Astrocyte (in vitro differentiated cells and primary cell): Measurements from ENCODE around the gene SFSWAP. TPM values are rescaled to one million over a fixed set of nuclear protein-coding genes. Genes with fewer than 3 reads are reported as not detected.

Experiments
- DNase-seq: peaks from one replicate; pipeline ENCODE4 v3.0.0-alpha.2; 2010; ENCODE audit warnings: low read depth
- FAIRE-seq: peaks from 2 replicates; lab custom pipeline; 2011; peaks lifted over from hg19 to GRCh38; lab: Jason Lieb, UNC
- H2AFZ ChIP-seq: 2 replicates; pipeline ENCODE4 v1.6.0; 2012; ENCODE audit warnings: low read depth, low read length, inconsistent platforms
- H3K27ac ChIP-seq: 2 replicates; pipeline ENCODE4 v1.5.1; 2011; ENCODE audit warnings: low read depth, low read length, inconsistent platforms
- H3K27me3 ChIP-seq: 2 replicates; pipeline ENCODE4 v1.6.0; 2011; ENCODE audit warnings: low read length, inconsistent platforms; ENCODE audit not compliant: insufficient read depth
- H3K36me3 ChIP-seq: 2 replicates; pipeline ENCODE4 v1.5.1; 2011; ENCODE audit warnings: low read length, inconsistent platforms; ENCODE audit not compliant: insufficient read depth
- H3K4me1 ChIP-seq: 2 replicates; pipeline ENCODE4 v1.5.1; 2011; ENCODE audit warnings: low read length, inconsistent platforms; ENCODE audit not compliant: insufficient read depth
- H3K4me2 ChIP-seq: 2 replicates; pipeline ENCODE4 v1.6.0; 2012; ENCODE audit warnings: low read length, inconsistent platforms
- H3K4me3 ChIP-seq: 2 replicates; pipeline ENCODE4 v1.5.1; 2011; ENCODE audit warnings: low read depth, mild to moderate bottlenecking, low read length, inconsistent platforms; ENCODE audit not compliant: insufficient read depth
- H3K79me2 ChIP-seq: 2 replicates; pipeline ENCODE4 v1.6.0; 2012; ENCODE audit warnings: mild to moderate bottlenecking, low read length, inconsistent platforms; ENCODE audit not compliant: insufficient read depth
- H3K9ac ChIP-seq: 2 replicates; pipeline ENCODE4 v1.6.0; 2012; ENCODE audit warnings: mild to moderate bottlenecking, low read length, inconsistent platforms
- H3K9me3 ChIP-seq: 2 replicates; pipeline ENCODE4 v1.5.1; 2012; ENCODE audit warnings: low read depth, mild to moderate bottlenecking, low read length, inconsistent platforms; ENCODE audit not compliant: insufficient read depth
- H4K20me1 ChIP-seq: 2 replicates; pipeline ENCODE4 v1.6.0; 2012; ENCODE audit warnings: low read length, inconsistent platforms; ENCODE audit not compliant: insufficient read depth
- H3K27ac Mint-ChIP-seq: one replicate; pipeline ENCODE4 v1.8.0; 2021; ENCODE audit warnings: mild to moderate bottlenecking, mixed read lengths; ENCODE audit not compliant: unreplicated experiment
- H3K27me3 Mint-ChIP-seq: one replicate; pipeline ENCODE4 v1.8.0; 2021; ENCODE audit warnings: low read depth, mixed read lengths; ENCODE audit not compliant: unreplicated experiment
- H3K36me3 Mint-ChIP-seq: one replicate; pipeline ENCODE4 v1.8.0; 2021; ENCODE audit warnings: low read depth, mixed read lengths; ENCODE audit not compliant: unreplicated experiment
- H3K4me1 Mint-ChIP-seq: one replicate; pipeline ENCODE4 v1.8.0; 2021; ENCODE audit warnings: low read depth, mixed read lengths; ENCODE audit not compliant: unreplicated experiment
- H3K4me3 Mint-ChIP-seq: one replicate; pipeline ENCODE4 v1.8.0; 2021; ENCODE audit warnings: mild to moderate bottlenecking, moderate library complexity, mixed read lengths; ENCODE audit not compliant: unreplicated experiment
- H3K9me3 Mint-ChIP-seq: one replicate; pipeline ENCODE4 v1.8.0; 2021; ENCODE audit warnings: mild to moderate bottlenecking, mixed read lengths; ENCODE audit not compliant: unreplicated experiment
- EZH2 ChIP-seq: IDR thresholded peaks from 2 replicates; pipeline ENCODE4 v1.6.1; 2012; ENCODE audit warnings: mild to moderate bottlenecking, low read length, inconsistent platforms; ENCODE audit not compliant: insufficient read depth
- total RNA-seq: library from RNA; stranded (reverse); gene quantifications from 2 replicates; pipeline ENCODE4 v1.2.1, GENCODE V29; 2021
- TF ChIP-seq, protein P1 (sequence below): IDR thresholded peaks from 2 replicates; pipeline ENCODE4 v1.5.1; 2011; ENCODE audit warnings: low read depth, mild to moderate bottlenecking, inconsistent platforms, low read length, moderate library complexity; ENCODE audit not compliant: insufficient read depth

The SFSWAP gene
- total RNA-seq, 1 donor from 2014 or later = 35.7 TPM

DNA sequence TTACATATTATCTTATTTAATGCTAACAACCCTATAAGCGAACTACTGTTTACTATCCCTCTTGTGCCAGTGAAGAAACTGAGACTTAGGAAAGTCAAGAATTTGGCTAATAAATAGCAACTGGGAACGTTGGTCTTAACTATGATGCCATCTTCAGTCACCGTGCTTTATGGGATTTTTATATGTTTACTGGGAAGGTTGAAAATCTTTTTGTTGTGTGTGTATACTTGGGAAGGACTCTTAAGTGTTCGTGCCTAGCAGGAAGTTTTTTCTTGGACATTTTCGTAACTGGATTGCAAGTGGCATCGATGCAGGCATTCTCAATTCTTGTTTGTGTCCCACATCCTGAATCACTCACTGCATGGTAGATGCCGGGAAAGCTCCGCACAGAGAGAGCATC is 9.4 kb downstream of the SFSWAP start:
- DNase-seq = no peak
- Histone ChIP-seq H3K36me3 (peaks cover 58% of the 10 kb centered on the region), H3K9ac (no peak overlapping the region), H3K27me3 (no peaks in the 10 kb centered on the region), H3K4me1 (no peaks in the 10 kb centered on the region), H2AFZ (no peak overlapping the region), H3K79me2 (peaks cover 43% of the 10 kb centered on the region), H3K9me3 (no peaks in the 10 kb centered on the region), H3K4me2 (no peak overlapping the region), H3K27ac (peak overlapping the region; percentile 39), H3K4me3 (no peak overlapping the region), H4K20me1 (peaks cover 20% of the 10 kb centered on the region)
- Mint-ChIP-seq H3K4me1 (peaks cover 17% of the 10 kb centered on the region), H3K36me3 (peaks cover 38% of the 10 kb centered on the region), H3K27me3 (no peaks in the 10 kb centered on the region), H3K4me3 (no peak overlapping the region), H3K9me3 (no peaks in the 10 kb centered on the region), H3K27ac (peak overlapping the region; percentile 91)
- TF ChIP-seq EZH2 = no peak
- TF ChIP-seq, protein P1, sequence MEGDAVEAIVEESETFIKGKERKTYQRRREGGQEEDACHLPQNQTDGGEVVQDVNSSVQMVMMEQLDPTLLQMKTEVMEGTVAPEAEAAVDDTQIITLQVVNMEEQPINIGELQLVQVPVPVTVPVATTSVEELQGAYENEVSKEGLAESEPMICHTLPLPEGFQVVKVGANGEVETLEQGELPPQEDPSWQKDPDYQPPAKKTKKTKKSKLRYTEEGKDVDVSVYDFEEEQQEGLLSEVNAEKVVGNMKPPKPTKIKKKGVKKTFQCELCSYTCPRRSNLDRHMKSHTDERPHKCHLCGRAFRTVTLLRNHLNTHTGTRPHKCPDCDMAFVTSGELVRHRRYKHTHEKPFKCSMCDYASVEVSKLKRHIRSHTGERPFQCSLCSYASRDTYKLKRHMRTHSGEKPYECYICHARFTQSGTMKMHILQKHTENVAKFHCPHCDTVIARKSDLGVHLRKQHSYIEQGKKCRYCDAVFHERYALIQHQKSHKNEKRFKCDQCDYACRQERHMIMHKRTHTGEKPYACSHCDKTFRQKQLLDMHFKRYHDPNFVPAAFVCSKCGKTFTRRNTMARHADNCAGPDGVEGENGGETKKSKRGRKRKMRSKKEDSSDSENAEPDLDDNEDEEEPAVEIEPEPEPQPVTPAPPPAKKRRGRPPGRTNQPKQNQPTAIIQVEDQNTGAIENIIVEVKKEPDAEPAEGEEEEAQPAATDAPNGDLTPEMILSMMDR = no peak
- no peak for FAIRE-seq

DNA sequence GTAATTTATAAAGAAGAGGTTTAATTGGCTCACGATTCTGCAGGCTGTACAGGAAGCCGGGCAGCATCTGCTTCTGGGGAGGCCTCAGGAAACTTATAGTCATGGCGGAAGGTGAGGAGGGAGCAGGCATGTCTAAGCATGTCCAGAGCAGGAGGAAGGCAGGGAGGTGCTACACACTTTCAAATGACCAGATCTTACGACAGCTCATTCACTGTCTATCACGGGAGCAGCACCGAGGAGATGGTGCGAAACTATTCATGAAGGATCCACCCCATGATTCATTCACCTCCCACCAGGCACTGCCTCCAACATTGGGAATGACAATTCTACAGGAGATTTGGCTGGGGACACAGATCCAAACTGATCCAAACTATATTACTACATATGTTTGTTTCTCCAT is 10.0 kb downstream of the SFSWAP start:
- H3K9me3 ChIP-seq = no peaks in the 10 kb centered on the region
- TF ChIP-seq, protein P1 = no peak
- TF ChIP-seq EZH2 = no peak
- H3K27ac Mint-ChIP-seq = peak overlapping the region; percentile 91
- H3K4me3 ChIP-seq = no peak overlapping the region
- peaks cover 17% of the 10 kb centered on the region for H3K4me1 Mint-ChIP-seq
- H3K36me3 Mint-ChIP-seq = peaks cover 40% of the 10 kb centered on the region
- H3K36me3 ChIP-seq = peaks cover 53% of the 10 kb centered on the region
- DNase-seq (peak; percentile 19), FAIRE-seq (peak; percentile 9)
- peaks cover 48% of the 10 kb centered on the region for H3K79me2 ChIP-seq
- peaks cover 23% of the 10 kb centered on the region for H4K20me1 ChIP-seq
- H3K27me3 ChIP-seq = no peaks in the 10 kb centered on the region
- H3K27me3 Mint-ChIP-seq = no peaks in the 10 kb centered on the region
- H3K27ac ChIP-seq = peak overlapping the region; percentile 39
- no peak overlapping the region for H3K4me2 ChIP-seq
- no peaks in the 10 kb centered on the region for H3K9me3 Mint-ChIP-seq
- no peaks in the 10 kb centered on the region for H3K4me1 ChIP-seq
- no peak overlapping the region for H3K4me3 Mint-ChIP-seq
- H2AFZ ChIP-seq = no peak overlapping the region
- H3K9ac ChIP-seq = no peak overlapping the region

DNA sequence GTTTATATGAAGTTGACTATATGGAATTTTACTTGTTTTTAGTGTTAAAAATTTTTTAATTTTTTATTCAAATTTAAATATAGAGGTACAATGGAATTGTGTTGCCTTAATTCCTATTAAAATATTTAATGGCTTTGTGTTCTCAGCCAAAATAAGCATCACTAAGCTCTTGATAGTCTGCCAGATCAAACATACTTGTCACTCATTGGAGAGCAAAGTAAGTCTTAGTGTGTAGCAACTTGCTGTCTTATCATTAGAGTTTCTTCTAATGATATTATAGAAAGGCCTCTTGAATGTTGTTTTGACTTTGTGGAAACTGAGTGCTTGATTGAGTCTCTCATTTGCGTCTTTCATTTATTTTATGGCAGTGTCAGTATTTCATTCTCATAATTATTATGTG is 10.7 kb downstream of the SFSWAP start:
- Histone ChIP-seq H3K4me3 (no peak overlapping the region), H3K9me3 (no peaks in the 10 kb centered on the region), H3K79me2 (peaks cover 44% of the 10 kb centered on the region), H3K9ac (no peak overlapping the region), H3K4me1 (no peaks in the 10 kb centered on the region), H3K4me2 (no peak overlapping the region), H3K36me3 (peaks cover 50% of the 10 kb centered on the region), H3K27ac (no peak overlapping the region), H3K27me3 (no peaks in the 10 kb centered on the region), H2AFZ (no peak overlapping the region), H4K20me1 (peaks cover 23% of the 10 kb centered on the region)
- Mint-ChIP-seq H3K4me1 (peaks cover 17% of the 10 kb centered on the region), H3K27ac (peak overlapping the region; percentile 4), H3K9me3 (no peaks in the 10 kb centered on the region), H3K27me3 (no peaks in the 10 kb centered on the region), H3K4me3 (no peak overlapping the region), H3K36me3 (peaks cover 40% of the 10 kb centered on the region)
- peak; percentile 16 for DNase-seq
- no peak for TF ChIP-seq EZH2
- TF ChIP-seq, protein P1 = no peak
- no peak for FAIRE-seq
